GM12873 (cell line): ENCODE measurements around the gene PPY.

Source experiments
- TF ChIP-seq, protein P1 (sequence below): IDR thresholded peaks from 2 replicates; pipeline ENCODE4 v1.5.1; 2012; ENCODE audit warnings: low read depth, mild to moderate bottlenecking, moderate library complexity, low read length, control low read depth; ENCODE audit not compliant: insufficient read depth; ENCODE audit errors: missing control alignments

Gene PPY, protein sequence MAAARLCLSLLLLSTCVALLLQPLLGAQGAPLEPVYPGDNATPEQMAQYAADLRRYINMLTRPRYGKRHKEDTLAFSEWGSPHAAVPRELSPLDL

DNA sequence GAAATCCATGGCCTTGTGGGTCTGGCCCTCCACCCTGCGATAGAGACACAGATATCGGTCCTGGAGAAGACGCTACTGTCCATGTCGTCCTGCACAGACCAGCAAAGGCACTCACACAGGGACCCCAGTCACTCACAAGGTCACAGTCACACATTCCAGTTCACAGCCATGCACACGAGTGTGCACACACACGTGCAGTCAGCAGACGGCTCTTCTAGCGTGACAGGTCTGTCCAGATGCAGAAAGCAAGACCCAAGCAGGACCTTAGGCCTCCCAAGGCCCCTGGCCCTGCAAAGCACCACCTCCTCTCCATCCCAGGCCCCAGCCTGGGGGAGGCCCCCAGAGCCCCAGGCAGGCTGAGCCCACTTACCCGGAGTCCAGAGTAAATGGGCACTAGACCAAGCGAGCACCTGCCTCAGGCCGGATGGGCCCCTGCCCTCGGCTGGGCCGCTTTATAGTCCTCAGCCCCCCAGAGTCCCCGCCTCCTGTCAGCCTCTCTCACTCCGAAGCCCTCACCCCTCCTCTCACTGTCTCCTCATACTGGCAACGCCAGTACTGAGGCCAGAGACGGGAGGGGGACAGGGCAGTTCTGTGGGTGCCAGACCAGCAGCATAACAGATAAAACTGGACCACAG, at the start of gene PPY:
Gene PPY (minus strand): TSS at position 426 of the 635 bp plus-strand sequence. CDS start 822 bp downstream, outside the sequence.
- TF ChIP-seq, protein P1, sequence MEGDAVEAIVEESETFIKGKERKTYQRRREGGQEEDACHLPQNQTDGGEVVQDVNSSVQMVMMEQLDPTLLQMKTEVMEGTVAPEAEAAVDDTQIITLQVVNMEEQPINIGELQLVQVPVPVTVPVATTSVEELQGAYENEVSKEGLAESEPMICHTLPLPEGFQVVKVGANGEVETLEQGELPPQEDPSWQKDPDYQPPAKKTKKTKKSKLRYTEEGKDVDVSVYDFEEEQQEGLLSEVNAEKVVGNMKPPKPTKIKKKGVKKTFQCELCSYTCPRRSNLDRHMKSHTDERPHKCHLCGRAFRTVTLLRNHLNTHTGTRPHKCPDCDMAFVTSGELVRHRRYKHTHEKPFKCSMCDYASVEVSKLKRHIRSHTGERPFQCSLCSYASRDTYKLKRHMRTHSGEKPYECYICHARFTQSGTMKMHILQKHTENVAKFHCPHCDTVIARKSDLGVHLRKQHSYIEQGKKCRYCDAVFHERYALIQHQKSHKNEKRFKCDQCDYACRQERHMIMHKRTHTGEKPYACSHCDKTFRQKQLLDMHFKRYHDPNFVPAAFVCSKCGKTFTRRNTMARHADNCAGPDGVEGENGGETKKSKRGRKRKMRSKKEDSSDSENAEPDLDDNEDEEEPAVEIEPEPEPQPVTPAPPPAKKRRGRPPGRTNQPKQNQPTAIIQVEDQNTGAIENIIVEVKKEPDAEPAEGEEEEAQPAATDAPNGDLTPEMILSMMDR = no peak

DNA sequence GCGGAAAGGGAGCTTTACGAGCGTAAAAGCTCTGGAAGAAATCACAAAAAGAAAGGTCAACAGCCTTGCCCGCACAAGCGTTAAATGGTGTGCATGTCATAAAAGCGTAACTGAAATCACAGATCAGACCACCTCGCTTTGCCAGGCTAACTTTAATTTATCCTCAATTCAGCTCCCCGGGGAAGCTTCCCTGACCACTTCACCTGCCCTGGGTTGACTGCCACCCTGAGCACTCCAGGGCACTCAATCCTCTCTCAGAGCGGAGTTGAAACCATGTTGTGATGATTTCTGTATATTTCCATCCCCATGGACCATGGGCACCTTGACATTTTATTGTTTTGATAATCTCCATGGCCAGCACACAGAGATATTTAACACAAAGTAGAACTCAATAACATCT, 46.0 kb upstream of the PPY start:
- TF ChIP-seq, protein P1 = no peak

DNA sequence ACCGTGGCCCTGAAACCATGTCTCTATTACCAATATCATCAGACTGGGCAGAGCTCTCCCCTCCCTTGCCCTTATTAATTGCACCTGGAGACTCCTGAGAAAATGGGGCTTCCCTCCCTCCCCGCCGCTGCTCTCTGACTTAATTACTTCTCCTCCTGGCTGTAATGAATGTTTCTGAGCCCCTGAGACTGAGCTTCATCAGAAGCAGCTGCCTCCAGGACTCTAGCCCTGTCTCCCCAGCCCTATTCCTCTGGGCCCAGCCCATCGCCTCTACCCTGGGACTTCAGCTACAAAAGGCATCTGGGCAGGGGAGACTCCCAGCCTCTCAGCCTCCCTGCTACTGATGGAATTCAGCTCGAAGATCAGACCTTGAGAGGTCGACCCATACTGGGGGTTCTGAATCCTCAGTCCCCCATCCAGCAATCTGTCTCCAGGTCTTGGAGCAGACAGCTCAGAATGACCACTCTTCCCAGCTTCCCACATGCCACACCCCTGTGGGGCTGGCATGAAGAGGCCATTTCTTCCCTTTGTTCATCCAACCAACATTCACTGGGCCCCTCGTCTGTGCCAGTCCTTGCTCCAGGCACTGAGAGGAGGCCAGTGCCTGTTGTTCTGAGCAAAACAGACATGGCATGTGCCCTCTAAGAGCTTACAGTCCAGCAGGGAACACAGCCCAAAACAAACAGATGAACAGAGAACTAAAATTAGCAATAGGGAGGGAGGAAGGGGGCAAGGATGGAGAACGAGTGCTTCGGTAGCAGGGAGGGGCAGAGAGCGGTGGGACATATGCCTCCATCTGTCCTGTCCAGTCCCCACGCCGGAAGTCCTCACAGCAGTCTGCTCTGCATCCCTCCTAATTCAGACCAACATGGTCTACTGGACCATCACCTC, 45.1 kb upstream of the PPY start:
- TF ChIP-seq, protein P1 = no peak

DNA sequence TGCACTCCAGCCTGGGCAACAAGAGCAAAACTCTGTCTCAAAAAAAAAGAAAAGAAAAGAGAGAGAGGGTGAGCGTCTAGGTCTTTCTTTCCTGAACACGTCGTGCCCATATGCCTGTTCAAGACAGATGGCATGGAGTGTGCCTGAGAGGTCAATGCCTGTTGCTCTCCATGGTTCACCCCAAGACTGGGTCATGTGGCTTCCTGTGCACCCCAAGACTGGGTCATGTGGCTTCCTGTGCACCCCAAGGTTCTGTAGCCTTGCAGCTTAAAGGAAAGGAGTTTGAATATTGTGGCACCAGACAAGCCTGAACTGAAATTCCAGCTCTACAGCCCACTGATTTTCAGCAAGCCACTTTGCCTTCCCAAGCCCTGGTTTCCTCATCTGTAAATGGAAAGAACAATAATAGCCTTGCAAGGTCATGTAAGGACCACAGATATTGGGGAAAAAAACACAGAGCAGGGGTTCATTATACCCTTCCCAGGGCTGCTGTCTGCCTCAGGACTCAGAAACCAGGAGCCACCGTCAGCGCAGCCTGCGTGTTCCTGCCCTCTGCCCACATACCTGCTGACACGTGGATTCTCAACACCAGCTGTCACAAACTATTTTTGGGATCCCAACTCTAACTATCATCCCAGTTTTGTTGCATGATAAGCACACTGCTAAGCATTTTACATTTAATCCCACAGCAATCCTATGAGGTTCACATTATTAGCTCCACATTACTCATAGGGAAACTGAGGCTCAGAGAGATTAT, 44.1 kb upstream of the PPY start:
- TF ChIP-seq, protein P1 = no peak

DNA sequence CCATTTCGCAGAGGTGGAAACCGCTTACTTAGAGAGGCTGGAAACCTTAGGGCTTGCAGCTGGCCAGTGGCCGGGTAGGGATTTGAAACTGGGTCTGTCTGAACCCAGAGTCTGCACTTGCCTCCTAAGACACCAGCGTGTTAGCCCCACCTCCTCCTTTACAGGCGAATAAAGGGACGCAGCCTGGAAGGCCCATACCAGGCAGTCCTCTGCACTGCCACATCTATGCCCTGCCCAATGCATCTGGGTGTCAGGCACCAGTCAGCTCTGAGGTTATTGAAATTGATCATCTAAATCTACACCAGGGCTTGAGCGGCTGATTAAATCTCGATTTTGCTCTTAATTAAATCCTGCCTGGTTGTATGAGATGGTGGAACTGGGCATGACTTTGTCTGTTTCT, 42.2 kb upstream of the PPY start:
- TF ChIP-seq, protein P1 = no peak

DNA sequence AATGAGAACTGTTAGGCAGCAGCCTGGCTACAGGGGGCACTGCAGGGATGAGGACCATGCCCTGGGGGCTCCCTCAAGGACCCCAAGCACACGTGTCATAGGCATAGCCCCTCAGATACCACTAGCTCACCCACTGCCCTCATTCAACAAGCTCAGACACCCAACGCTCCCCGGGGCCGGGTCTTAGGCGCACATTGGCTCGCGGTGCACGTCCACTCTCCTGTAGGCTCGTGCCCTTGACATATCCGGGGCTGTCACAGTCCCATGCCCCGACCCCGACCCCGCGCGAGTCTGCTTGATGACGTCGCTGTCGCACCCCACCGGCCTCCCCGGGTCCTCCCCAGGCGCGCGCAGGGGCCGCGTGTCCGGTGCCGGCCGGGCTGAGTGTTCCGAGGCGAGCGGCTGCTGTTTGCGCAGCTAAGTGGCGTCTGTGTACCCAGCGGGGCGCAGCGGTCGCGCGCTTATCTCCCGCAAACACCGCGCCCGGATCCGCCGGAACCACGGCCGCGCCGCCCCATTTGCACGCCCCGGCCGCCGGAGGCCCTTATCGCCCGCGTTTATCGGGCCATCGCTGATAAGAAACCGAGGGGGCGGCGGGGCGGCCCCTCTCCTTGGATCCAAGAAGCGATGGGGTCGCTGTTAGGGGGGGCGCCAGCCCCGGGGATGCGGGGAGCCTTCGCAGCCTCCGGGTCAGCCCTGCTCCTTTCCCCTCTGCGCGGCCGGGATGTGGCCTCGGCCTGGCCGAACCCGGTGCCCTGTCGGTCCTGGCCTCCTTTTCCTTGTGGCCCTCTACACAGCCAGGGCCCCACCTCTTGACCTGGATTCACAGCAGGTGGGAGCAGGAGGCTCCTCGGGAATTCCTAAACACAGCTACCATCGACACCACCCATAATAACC, 41.5 kb upstream of the PPY start:
- TF ChIP-seq, protein P1 = peak; percentile 37
